Testis (tissue), 2 donors: ENCODE data around the gene ANKRD18B.

Experiments
- CTCF ChIP-seq, 3 experiments: fragments of 450-650 bp in 2 of 3; fragments of 200-600 bp in 1 of 3; sonication (generic) in 1 of 3; IDR thresholded peaks; one replicate each; pipeline ENCODE4 v1.5.1; 2016 to 2019; ENCODE audit warnings: antibody characterized with exemption in 3 of 3, mild to moderate bottlenecking in 2 of 3, moderate library complexity in 1 of 3
- POLR2A ChIP-seq: fragments of 450-650 bp; IDR thresholded peaks from one replicate; pipeline ENCODE4 v1.6.1; 2017; ENCODE audit warnings: antibody characterized with exemption, mild to moderate bottlenecking, moderate library complexity

GRCh38 chr9:33475357-33475756 is 48.7 kb upstream of the ANKRD18B start:
- TF ChIP-seq CTCF (IDR thresholded peaks at IDR 0.05) (no peak), POLR2A (no peak)
